MM.1S (cell line): ENCODE data around the gene ZBTB7A.

ENCODE experiments used
- DNase-seq: peaks from one replicate; pipeline ENCODE4 v3.0.0-alpha.2; 2015
- H2AFZ ChIP-seq: fragments of 300-600 bp; sonication (generic); 2 replicates; pipeline ENCODE4 v1.6.0; 2016; ENCODE audit warnings: antibody characterized with exemption, low read length
- H3F3A ChIP-seq: fragments of 300-600 bp; sonication (generic); 2 replicates; pipeline ENCODE4 v1.6.1; 2016; ENCODE audit warnings: mild to moderate bottlenecking, antibody characterized with exemption, low read length, moderate library complexity, mixed read lengths; ENCODE audit not compliant: insufficient read depth
- H3K27ac ChIP-seq: fragments of 300-600 bp; sonication (generic); 2 replicates; pipeline ENCODE4 v1.5.1; 2016; ENCODE audit warnings: mild to moderate bottlenecking, low read length
- H3K27me3 ChIP-seq: fragments of 300-600 bp; sonication (generic); replicated peaks from 2 replicates; pipeline ENCODE4 v1.6.0; 2016; ENCODE audit warnings: low read length; ENCODE audit not compliant: insufficient read depth
- H3K36me3 ChIP-seq: fragments of 300-600 bp; sonication (generic); replicated peaks from 2 replicates; pipeline ENCODE4 v1.6.1; 2016; ENCODE audit warnings: mild to moderate bottlenecking, low read length, mixed read lengths; ENCODE audit not compliant: insufficient read depth
- H3K4me1 ChIP-seq: fragments of 300-600 bp; sonication (generic); 2 replicates; pipeline ENCODE4 v1.6.1; 2016; ENCODE audit warnings: low read length, mixed read lengths
- H3K4me2 ChIP-seq: fragments of 300-600 bp; sonication (generic); 2 replicates; pipeline ENCODE4 v1.6.0; 2016; ENCODE audit warnings: low read depth, low read length
- H3K4me3 ChIP-seq: fragments of 300-600 bp; sonication (generic); 2 replicates; pipeline ENCODE4 v1.5.1; 2016; ENCODE audit warnings: low read length, mixed read lengths
- H3K79me2 ChIP-seq: fragments of 300-600 bp; sonication (generic); 2 replicates; pipeline ENCODE4 v1.6.1; 2016; ENCODE audit warnings: mixed run types, low read length, mixed read lengths
- H3K9ac ChIP-seq: fragments of 300-600 bp; sonication (generic); 2 replicates; pipeline ENCODE4 v1.6.1; 2016; ENCODE audit warnings: low read length, mixed read lengths
- H3K9me2 ChIP-seq: fragments of 300-600 bp; sonication (generic); replicated peaks from 2 replicates; pipeline ENCODE4 v1.6.1; 2016; ENCODE audit warnings: mild to moderate bottlenecking, low read length, mixed read lengths; ENCODE audit not compliant: insufficient read depth
- H3K9me3 ChIP-seq: fragments of 300-600 bp; sonication (generic); replicated peaks from 2 replicates; pipeline ENCODE4 v1.6.1; 2016; ENCODE audit warnings: mild to moderate bottlenecking, low read length, mixed read lengths; ENCODE audit not compliant: insufficient read depth
- H4K20me1 ChIP-seq: fragments of 300-600 bp; sonication (generic); 2 replicates; pipeline ENCODE4 v1.6.1; 2016; ENCODE audit warnings: mild to moderate bottlenecking, low read length, moderate library complexity, mixed read lengths; ENCODE audit not compliant: insufficient read depth
- EZH2 ChIP-seq: fragments of 300-600 bp; sonication (generic); optimal IDR thresholded peaks from 2 replicates; pipeline ENCODE3; 2017; ENCODE audit warnings: low read depth, mild to moderate bottlenecking, antibody characterized with exemption, low read length, mixed read lengths
- EZH2phosphoT487 ChIP-seq: fragments of 300-600 bp; sonication (generic); IDR thresholded peaks from 2 replicates; pipeline ENCODE4 v1.6.1; 2018; ENCODE audit warnings: antibody characterized with exemption, low read length
- TF ChIP-seq, protein P1 (sequence below): fragments of 300-600 bp; sonication (generic); IDR thresholded peaks from 2 replicates; pipeline ENCODE4 v1.5.1; 2016; ENCODE audit warnings: antibody characterized with exemption, low read length, mixed read lengths

Gene ZBTB7A

DNA sequence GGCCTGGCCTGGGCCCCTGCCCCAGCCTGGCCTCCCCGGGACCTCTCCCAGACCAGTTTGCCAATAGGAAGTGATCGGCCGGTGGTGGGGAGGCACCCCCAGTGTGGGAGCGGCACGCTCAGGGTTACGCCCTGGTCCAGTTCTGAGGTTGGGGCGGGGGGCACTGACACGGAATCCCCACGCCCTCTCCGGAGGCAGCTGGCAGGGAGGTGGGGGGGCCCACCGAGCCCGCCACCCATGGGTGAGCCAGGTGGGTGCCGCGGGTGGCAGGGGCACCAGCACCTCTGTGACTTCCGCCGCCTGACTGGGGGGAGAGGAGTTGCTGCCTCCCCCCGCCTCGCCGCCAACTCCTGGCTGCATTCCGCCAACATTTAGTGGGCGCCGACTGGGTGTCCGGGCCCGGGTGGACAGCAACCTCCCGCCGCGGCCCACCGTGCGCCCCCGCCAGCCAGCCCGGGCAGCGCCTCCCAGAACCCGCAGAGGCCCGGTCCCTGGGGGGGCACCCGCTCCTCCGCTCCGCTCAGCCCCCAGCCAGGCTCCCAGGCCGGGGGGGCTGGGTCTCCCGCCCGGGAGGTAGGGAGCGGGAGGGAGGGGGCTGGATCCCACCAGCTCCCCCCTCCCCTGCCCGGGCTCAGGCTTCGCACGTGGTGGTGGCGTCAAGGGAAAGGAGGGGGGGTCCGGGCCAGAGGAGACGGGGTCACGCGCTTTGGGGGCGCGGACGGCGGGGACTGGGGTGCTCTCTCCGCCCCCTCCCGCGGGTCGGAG, 2.0 kb downstream of the ZBTB7A start:
- peaks cover 10% of the 10 kb centered on the region for H3K4me1 ChIP-seq
- H3K27ac ChIP-seq, result peak overlapping the region; percentile 12; the same call in 1 of the 2 replicates

DNA sequence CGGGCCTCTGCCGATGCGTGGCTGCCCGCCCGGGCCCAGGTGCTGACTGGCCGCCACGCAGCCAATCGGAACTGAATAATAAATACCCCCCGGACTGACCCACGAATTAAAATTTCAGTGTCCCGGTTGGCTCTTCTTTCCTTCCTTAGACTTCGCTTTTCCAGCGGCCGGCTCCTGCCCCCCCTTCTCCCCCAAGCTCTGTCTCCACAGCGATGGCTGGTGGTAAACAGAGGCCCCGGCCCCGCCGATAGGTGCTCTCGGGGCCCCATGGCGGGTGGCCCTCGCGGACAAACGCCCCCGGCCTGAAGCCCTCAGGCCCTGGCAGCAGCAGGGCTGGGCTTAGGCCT, 2.6 kb downstream of the ZBTB7A start:
- H2AFZ ChIP-seq, result no peak overlapping the region

More for the DNA sequence above, 2.0 kb downstream of the ZBTB7A start:
- no peak overlapping the region for H2AFZ ChIP-seq
- peak overlapping the region; percentile 84 for H3K9ac ChIP-seq
- peak overlapping the region; percentile 86 for H3K4me3 ChIP-seq
- no peaks in the 10 kb centered on the region for H3K36me3 ChIP-seq
- DNase-seq, result no peak
- no peaks in the 10 kb centered on the region for H3K9me3 ChIP-seq
- H3K4me2 ChIP-seq, result peak overlapping the region; percentile 97
- peaks cover 22% of the 10 kb centered on the region for H3K27me3 ChIP-seq
- TF ChIP-seq EZH2, result no peak
- TF ChIP-seq, protein P1, sequence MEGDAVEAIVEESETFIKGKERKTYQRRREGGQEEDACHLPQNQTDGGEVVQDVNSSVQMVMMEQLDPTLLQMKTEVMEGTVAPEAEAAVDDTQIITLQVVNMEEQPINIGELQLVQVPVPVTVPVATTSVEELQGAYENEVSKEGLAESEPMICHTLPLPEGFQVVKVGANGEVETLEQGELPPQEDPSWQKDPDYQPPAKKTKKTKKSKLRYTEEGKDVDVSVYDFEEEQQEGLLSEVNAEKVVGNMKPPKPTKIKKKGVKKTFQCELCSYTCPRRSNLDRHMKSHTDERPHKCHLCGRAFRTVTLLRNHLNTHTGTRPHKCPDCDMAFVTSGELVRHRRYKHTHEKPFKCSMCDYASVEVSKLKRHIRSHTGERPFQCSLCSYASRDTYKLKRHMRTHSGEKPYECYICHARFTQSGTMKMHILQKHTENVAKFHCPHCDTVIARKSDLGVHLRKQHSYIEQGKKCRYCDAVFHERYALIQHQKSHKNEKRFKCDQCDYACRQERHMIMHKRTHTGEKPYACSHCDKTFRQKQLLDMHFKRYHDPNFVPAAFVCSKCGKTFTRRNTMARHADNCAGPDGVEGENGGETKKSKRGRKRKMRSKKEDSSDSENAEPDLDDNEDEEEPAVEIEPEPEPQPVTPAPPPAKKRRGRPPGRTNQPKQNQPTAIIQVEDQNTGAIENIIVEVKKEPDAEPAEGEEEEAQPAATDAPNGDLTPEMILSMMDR, result no peak
- TF ChIP-seq EZH2phosphoT487, result no peak
- peaks cover 37% of the 10 kb centered on the region for H4K20me1 ChIP-seq
- H3K9me2 ChIP-seq, result no peaks in the 10 kb centered on the region
- peaks cover 55% of the 10 kb centered on the region for H3K79me2 ChIP-seq
- peaks cover 7% of the 10 kb centered on the region for H3F3A ChIP-seq

DNA sequence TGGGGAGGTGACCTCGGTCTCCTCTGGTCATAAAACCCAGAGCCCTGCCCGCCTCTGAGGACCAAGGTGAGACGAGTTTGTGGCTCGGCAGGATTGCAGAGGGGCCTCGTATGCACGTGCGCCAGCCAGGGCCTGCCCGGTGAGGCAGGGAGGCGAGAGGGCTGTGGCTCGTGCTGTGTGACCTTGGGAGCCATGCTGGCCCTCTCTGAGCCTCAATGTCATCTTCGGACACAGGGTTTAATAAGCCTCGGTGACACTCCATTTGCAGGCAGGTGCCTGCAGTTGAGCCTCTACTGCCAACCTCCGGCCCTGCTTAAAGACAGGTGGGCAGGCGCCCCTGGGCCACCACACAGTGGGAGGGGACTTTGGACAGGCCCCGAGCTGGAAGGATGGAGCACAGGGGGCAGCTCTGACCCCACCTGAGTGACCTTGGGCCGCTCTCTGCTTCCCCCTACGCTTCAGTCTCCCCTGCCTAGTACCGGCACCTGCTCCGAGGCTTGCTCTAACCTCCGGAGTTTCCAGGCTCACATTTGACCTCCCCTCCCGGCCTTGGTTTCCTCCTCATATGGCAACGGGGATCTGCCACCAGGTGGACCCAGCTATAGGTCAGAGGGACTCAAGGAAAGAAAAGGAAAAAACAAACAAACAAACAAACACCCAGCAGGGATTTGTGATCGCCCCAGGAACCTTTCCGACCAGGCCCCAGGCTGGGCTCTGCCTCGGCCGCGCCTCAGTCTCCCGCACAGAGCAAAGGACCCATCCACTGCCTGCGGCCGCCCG, 3.1 kb downstream of the ZBTB7A start:
- H3K4me1 ChIP-seq, result peaks cover 10% of the 10 kb centered on the region
- H3K79me2 ChIP-seq, result peaks cover 66% of the 10 kb centered on the region
- H3K4me2 ChIP-seq, result peak overlapping the region; percentile 97
- H2AFZ ChIP-seq, result no peak overlapping the region
- no peaks in the 10 kb centered on the region for H3K9me3 ChIP-seq
- H3K27me3 ChIP-seq, result peaks cover 14% of the 10 kb centered on the region
- H3K36me3 ChIP-seq, result no peaks in the 10 kb centered on the region
- H4K20me1 ChIP-seq, result peaks cover 48% of the 10 kb centered on the region
- TF ChIP-seq, protein P1, result no peak; the same call in 1 of the 2 replicates
- TF ChIP-seq EZH2 (no peak), EZH2phosphoT487 (no peak)
- peaks cover 7% of the 10 kb centered on the region for H3F3A ChIP-seq
- H3K9ac ChIP-seq, result peak overlapping the region; percentile 84
- no peak overlapping the region; the same call in 1 of the 2 replicates for H3K27ac ChIP-seq
- H3K9me2 ChIP-seq, result no peaks in the 10 kb centered on the region
- DNase-seq, result no peak
- H3K4me3 ChIP-seq, result peak overlapping the region; percentile 86

More for the DNA sequence above, 2.6 kb downstream of the ZBTB7A start:
- peak overlapping the region; percentile 97 for H3K4me2 ChIP-seq
- no peaks in the 10 kb centered on the region for H3K9me2 ChIP-seq
- peaks cover 10% of the 10 kb centered on the region for H3K4me1 ChIP-seq
- H3K79me2 ChIP-seq, result peaks cover 60% of the 10 kb centered on the region
- peaks cover 42% of the 10 kb centered on the region for H4K20me1 ChIP-seq
- no peaks in the 10 kb centered on the region for H3K36me3 ChIP-seq
- peaks cover 7% of the 10 kb centered on the region for H3F3A ChIP-seq
- H3K9me3 ChIP-seq, result no peaks in the 10 kb centered on the region
- peaks cover 19% of the 10 kb centered on the region for H3K27me3 ChIP-seq
- no peak overlapping the region; the same call in 1 of the 2 replicates for H3K27ac ChIP-seq
- peak overlapping the region; percentile 86 for H3K4me3 ChIP-seq
- no peak for DNase-seq
- peak overlapping the region; percentile 84 for H3K9ac ChIP-seq
- TF ChIP-seq EZH2phosphoT487, result no peak
- TF ChIP-seq EZH2, result no peak
- TF ChIP-seq, protein P1, result no peak
